ENCODE data around the gene TMEM37. TPM values are rescaled to one million over a fixed set of nuclear protein-coding genes. Genes with fewer than 3 reads are reported as not detected.

TMEM37 gene
- total and polyA plus RNA-seq, 9 of the 15 experiments (the other 6 are each of a cell fraction or from before 2014, with no cell fraction given): 0.03 to 0.64 (median 0.31) TPM; not detected in 1

GRCh38 chr2:119423108-119423444, 8.6 kb upstream of the TMEM37 start (continued):
- TF ChIP-seq RBM39 (optimal IDR thresholded peaks at IDR 0.05; ENCODE audit: low read depth, low read length) (no peak), MGA (IDR thresholded peaks at IDR 0.05) (no peak), POLR3A (IDR thresholded peaks at IDR 0.05; ENCODE audit: borderline replicate concordance, extremely low read depth, insufficient read depth, insufficient read length) (no peak), TFE3 (CRISPR knock-in tag; IDR thresholded peaks at IDR 0.05) (no peak), NR2C1 (IDR thresholded peaks at IDR 0.05) (no peak), NR2C1 (tag; IDR thresholded peaks at IDR 0.05) (no peak), CBX2 (IDR thresholded peaks at IDR 0.05; ENCODE audit: insufficient read depth, low read length, poor library complexity, severe bottlenecking) (no peak), ZEB2 (IDR thresholded peaks at IDR 0.05) (no peak), ATF7 (IDR thresholded peaks at IDR 0.05) (no peak), SPI1 (IDR thresholded peaks at IDR 0.05; ENCODE audit: borderline replicate concordance, low read depth, low read length) (no peak)

All from K562 (cell line).